ENCODE measurements around the gene MYH16.
"Not testable (repeated sequence)": the region's sequence is repeated elsewhere in the genome, so short reads cannot be mapped to it uniquely, and the experiment has no call there.

Gene MYH16

GRCh38 chr7:99272476-99273045, at the start of gene MYH16:
Gene MYH16 (plus strand): TSS chr7:99272839.
- no peak for FAIRE-seq

- not testable (repeated sequence) for FAIRE-seq
Measured at GRCh38 chr7:99224263-99224898, 48.3 kb upstream of the MYH16 start.

GRCh38 chr7:99224899-99225265, 47.8 kb upstream of the MYH16 start:
- FAIRE-seq: no peak

GRCh38 chr7:99229234-99229633, 43.4 kb upstream of the MYH16 start:
- no peak for FAIRE-seq

- no peak for FAIRE-seq
Measured at GRCh38 chr7:99232082-99232770, 40.4 kb upstream of the MYH16 start.

GRCh38 chr7:99232955-99233354, 39.7 kb upstream of the MYH16 start:
- FAIRE-seq: not testable (repeated sequence)

- no peak for FAIRE-seq
Measured at GRCh38 chr7:99234185-99234584, 38.5 kb upstream of the MYH16 start.

- FAIRE-seq: no peak
Measured at GRCh38 chr7:99235925-99236324, 36.7 kb upstream of the MYH16 start.

- not testable (repeated sequence) for FAIRE-seq
Measured at GRCh38 chr7:99237876-99238275, 34.8 kb upstream of the MYH16 start.

GRCh38 chr7:99238558-99239341, 33.9 kb upstream of the MYH16 start:
- FAIRE-seq: no peak

GRCh38 chr7:99242682-99243081, 30.0 kb upstream of the MYH16 start:
- no peak for FAIRE-seq

GRCh38 chr7:99243751-99244337, 28.8 kb upstream of the MYH16 start:
- FAIRE-seq: no peak

- FAIRE-seq: no peak
Measured at GRCh38 chr7:99244939-99245338, 27.7 kb upstream of the MYH16 start.

- no peak for FAIRE-seq
Measured at GRCh38 chr7:99248391-99249095, 24.1 kb upstream of the MYH16 start.

- FAIRE-seq: no peak
Measured at GRCh38 chr7:99249985-99250575, 22.6 kb upstream of the MYH16 start.

GRCh38 chr7:99252166-99252895, 20.3 kb upstream of the MYH16 start:
- no peak for FAIRE-seq

GRCh38 chr7:99253369-99253768, 19.3 kb upstream of the MYH16 start:
- FAIRE-seq: no peak

GRCh38 chr7:99254390-99254789, 18.2 kb upstream of the MYH16 start:
- no peak for FAIRE-seq

GRCh38 chr7:99255463-99255862, 17.2 kb upstream of the MYH16 start:
- no peak for FAIRE-seq

- FAIRE-seq: no peak
Measured at GRCh38 chr7:99257065-99257464, 15.6 kb upstream of the MYH16 start.

- no peak for FAIRE-seq
Measured at GRCh38 chr7:99257675-99258074, 15.0 kb upstream of the MYH16 start.

Data from G401.6 (cell line).